ENCODE results near the gene C1S. TPM values are rescaled to one million over a fixed set of nuclear protein-coding genes. Genes with fewer than 3 reads are reported as not detected.
A peak's percentile ranks its signal among the peaks of the same experiment; 100 is the strongest.

Gene C1S
- total and polyA plus RNA-seq, 2 experiments from 2014 or later: 195 to 200 TPM

DNA sequence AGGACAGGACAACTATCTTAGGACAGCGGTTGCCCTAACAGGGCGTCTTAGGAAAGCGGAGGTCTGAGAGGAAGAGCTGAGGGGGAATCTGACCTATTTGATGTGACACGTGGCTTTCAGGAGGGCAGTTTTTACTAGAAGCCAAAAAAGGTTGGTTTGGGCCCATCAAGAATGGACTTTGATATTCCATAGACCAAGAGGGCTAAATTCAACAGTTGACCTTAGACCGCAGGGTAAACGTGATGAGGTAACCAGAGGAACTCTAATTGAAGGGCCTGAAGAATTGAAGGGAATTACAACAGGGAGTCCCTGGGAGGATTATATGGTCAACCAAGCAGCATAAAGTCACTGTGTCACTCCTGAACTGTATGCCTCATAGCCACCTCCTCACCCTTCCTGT lies 11.5 kb downstream of the C1S start:
- 81 to 83% methylated on average over 6 of the region's 6 CpGs for WGBS, 2 experiments (ENCODE audit: low coverage in 1 of 2, low lambda C conversion rate in 2 of 2, missing lambda C conversion rate in 2 of 2)

DNA sequence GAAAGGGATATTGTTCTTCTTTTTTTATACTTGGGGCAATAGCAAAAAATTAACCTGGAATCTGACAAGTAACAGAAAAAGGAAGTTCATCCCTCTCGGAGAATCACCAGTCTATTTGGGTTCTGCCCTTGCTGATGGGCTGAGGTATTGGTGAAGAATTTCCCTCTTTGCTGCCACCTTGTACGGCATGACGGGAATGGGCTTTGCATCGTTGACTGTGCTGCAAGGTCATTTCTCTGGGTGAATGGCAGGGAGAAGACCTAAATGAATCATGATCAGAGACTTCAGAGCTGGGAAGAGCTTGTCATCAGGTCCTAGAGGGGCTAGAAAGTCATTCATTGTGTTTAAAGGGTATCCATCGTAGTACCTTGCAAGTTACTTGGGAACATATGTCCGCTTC lies 12.0 kb downstream of the C1S start:
- in situ Hi-C loops (cut with MboI): no loop called here
- Histone ChIP-seq H3K9me3 (ENCODE audit: low read depth) (no peaks in the 10 kb centered on the region), H3K27ac (no peak overlapping the region), H3K4me3 (no peak overlapping the region), H3K79me2 (ENCODE audit: insufficient read depth) (no peaks in the 10 kb centered on the region), H3K9me2 (ENCODE audit: insufficient read depth) (no peaks in the 10 kb centered on the region), H3K4me2 (ENCODE audit: unreplicated experiment) (no peak overlapping the region), H3K36me3 (ENCODE audit: low read depth) (no peaks in the 10 kb centered on the region; the same call in 1 of the 2 replicates), H4K20me1 (ENCODE audit: insufficient read depth) (no peaks in the 10 kb centered on the region), H3K27me3 (replicated peaks; ENCODE audit: insufficient read depth) (no peaks in the 10 kb centered on the region), H3K9ac (no peak overlapping the region), H2AFZ (no peak overlapping the region), H3K4me1 (ENCODE audit: insufficient read depth) (peaks cover 13% of the 10 kb centered on the region), H3F3A (ENCODE audit: insufficient read depth) (peaks cover 17% of the 10 kb centered on the region; the same call in 1 of the 2 replicates)
- DNase-seq: no peak
- TF ChIP-seq EZH2 (IDR thresholded peaks at IDR 0.05; ENCODE audit: insufficient read depth, poor library complexity, severe bottlenecking): no peak
- no peak for TF ChIP-seq EZH2phosphoT487 (IDR thresholded peaks at IDR 0.05; ENCODE audit: insufficient read depth, low read depth)
- 82 to 86% methylated on average over 6 of the region's 6 CpGs for WGBS, 2 experiments (ENCODE audit: low coverage in 1 of 2, low lambda C conversion rate in 2 of 2, missing lambda C conversion rate in 2 of 2)

More for the DNA sequence above, 11.5 kb downstream of the C1S start:
- no peak overlapping the region for H3K9ac ChIP-seq
- H4K20me1 ChIP-seq (ENCODE audit: insufficient read depth): no peaks in the 10 kb centered on the region
- H3K27ac ChIP-seq: no peak overlapping the region
- H3K9me2 ChIP-seq (ENCODE audit: insufficient read depth): no peaks in the 10 kb centered on the region
- no peak for DNase-seq
- peaks cover 16% of the 10 kb centered on the region; the same call in 1 of the 2 replicates for H3F3A ChIP-seq (ENCODE audit: insufficient read depth)
- in situ Hi-C loops (cut with MboI): no loop called here
- H3K79me2 ChIP-seq (ENCODE audit: insufficient read depth): no peaks in the 10 kb centered on the region
- H3K9me3 ChIP-seq (ENCODE audit: low read depth): no peaks in the 10 kb centered on the region
- H3K4me3 ChIP-seq: no peak overlapping the region
- no peak overlapping the region for H3K4me2 ChIP-seq (ENCODE audit: unreplicated experiment)
- no peak for TF ChIP-seq EZH2phosphoT487 (IDR thresholded peaks at IDR 0.05; ENCODE audit: insufficient read depth, low read depth)
- TF ChIP-seq EZH2 (IDR thresholded peaks at IDR 0.05; ENCODE audit: insufficient read depth, poor library complexity, severe bottlenecking): no peak
- H3K4me1 ChIP-seq (ENCODE audit: insufficient read depth): peaks cover 13% of the 10 kb centered on the region
- no peaks in the 10 kb centered on the region; the same call in 1 of the 2 replicates for H3K36me3 ChIP-seq (ENCODE audit: low read depth)
- no peak overlapping the region for H2AFZ ChIP-seq
- no peaks in the 10 kb centered on the region for H3K27me3 ChIP-seq (replicated peaks; ENCODE audit: insufficient read depth)

DNA sequence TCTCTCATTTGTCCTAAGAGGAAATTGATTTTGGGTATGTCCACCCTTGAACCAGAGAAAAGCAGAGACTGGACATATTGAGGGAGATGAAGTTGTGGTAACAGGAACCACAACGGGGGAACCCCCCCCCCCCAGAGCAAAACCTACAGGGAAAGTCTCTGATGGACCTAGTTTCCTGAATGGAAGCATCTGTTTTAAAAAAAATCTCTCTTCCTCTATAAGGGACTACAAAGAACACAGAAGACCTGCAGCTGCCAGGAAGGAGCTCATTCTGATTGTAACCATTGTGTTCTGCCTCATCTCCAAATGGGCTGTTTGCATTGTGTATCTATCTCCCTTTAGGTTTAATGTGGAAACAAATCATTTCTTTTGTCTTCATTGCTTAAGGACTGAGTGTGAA lies 13.4 kb downstream of the C1S start:
- no peak overlapping the region for H3K9ac ChIP-seq
- no peak for TF ChIP-seq EZH2phosphoT487 (IDR thresholded peaks at IDR 0.05; ENCODE audit: insufficient read depth, low read depth)
- no peak for TF ChIP-seq EZH2 (IDR thresholded peaks at IDR 0.05; ENCODE audit: insufficient read depth, poor library complexity, severe bottlenecking)
- DNase-seq: no peak
- peaks cover 17% of the 10 kb centered on the region; the same call in 1 of the 2 replicates for H3F3A ChIP-seq (ENCODE audit: insufficient read depth)
- H3K27ac ChIP-seq: no peak overlapping the region
- no peaks in the 10 kb centered on the region for H3K9me3 ChIP-seq (ENCODE audit: low read depth)
- no peaks in the 10 kb centered on the region for H3K27me3 ChIP-seq (replicated peaks; ENCODE audit: insufficient read depth)
- H3K4me2 ChIP-seq (ENCODE audit: unreplicated experiment): no peak overlapping the region
- H3K79me2 ChIP-seq (ENCODE audit: insufficient read depth): no peaks in the 10 kb centered on the region
- in situ Hi-C loops (cut with MboI): no loop called here
- H3K36me3 ChIP-seq (ENCODE audit: low read depth): no peaks in the 10 kb centered on the region
- WGBS, 2 experiments (ENCODE audit: low coverage in 1 of 2, low lambda C conversion rate in 2 of 2, missing lambda C conversion rate in 2 of 2): 0 to 14% methylated on average over 1 of the region's 1 CpG
- no peaks in the 10 kb centered on the region for H3K9me2 ChIP-seq (ENCODE audit: insufficient read depth)
- H4K20me1 ChIP-seq (ENCODE audit: insufficient read depth): no peaks in the 10 kb centered on the region
- no peak overlapping the region for H3K4me3 ChIP-seq
- H2AFZ ChIP-seq: no peak overlapping the region
- H3K4me1 ChIP-seq (ENCODE audit: insufficient read depth): peaks cover 20% of the 10 kb centered on the region

DNA sequence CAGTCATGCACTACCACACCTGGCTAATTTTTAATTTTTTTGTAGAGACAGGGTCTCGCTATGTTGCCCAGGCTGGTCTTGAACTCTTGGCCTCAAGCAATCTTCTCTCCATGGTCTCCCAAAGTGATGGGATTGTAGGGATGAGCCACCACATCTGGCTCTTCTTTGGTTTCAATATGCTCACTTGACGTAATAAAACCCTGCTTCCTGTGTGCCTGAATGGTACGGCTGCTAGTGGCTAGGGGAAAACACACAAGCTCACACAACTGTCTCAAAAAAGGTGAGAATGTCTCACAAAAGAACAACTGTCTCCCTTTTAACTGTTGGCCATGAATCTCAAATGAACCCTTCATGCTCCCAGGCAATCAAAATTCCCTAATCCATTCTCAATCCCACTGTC lies 15.0 kb downstream of the C1S start:
- Histone ChIP-seq H3K27ac (no peak overlapping the region; the same call in 1 of the 2 replicates), H4K20me1 (ENCODE audit: insufficient read depth) (no peaks in the 10 kb centered on the region), H3K79me2 (ENCODE audit: insufficient read depth) (no peaks in the 10 kb centered on the region), H3F3A (ENCODE audit: insufficient read depth) (peaks cover 29% of the 10 kb centered on the region), H3K9ac (no peak overlapping the region), H3K4me3 (no peak overlapping the region), H3K27me3 (replicated peaks; ENCODE audit: insufficient read depth) (no peaks in the 10 kb centered on the region), H3K4me2 (ENCODE audit: unreplicated experiment) (peak overlapping the region; percentile 8), H3K9me3 (ENCODE audit: low read depth) (no peaks in the 10 kb centered on the region), H3K36me3 (ENCODE audit: low read depth) (no peaks in the 10 kb centered on the region), H3K4me1 (ENCODE audit: insufficient read depth) (peaks cover 30% of the 10 kb centered on the region), H2AFZ (no peak overlapping the region), H3K9me2 (ENCODE audit: insufficient read depth) (no peaks in the 10 kb centered on the region)
- DNase-seq: no peak
- in situ Hi-C loops (cut with MboI): no loop called here
- TF ChIP-seq EZH2phosphoT487 (IDR thresholded peaks at IDR 0.05; ENCODE audit: insufficient read depth, low read depth): no peak
- TF ChIP-seq EZH2 (IDR thresholded peaks at IDR 0.05; ENCODE audit: insufficient read depth, poor library complexity, severe bottlenecking): no peak
- 97% methylated on average over 3 of the region's 3 CpGs for WGBS, 2 experiments (ENCODE audit: low coverage in 1 of 2, low lambda C conversion rate in 2 of 2, missing lambda C conversion rate in 2 of 2)

DNA sequence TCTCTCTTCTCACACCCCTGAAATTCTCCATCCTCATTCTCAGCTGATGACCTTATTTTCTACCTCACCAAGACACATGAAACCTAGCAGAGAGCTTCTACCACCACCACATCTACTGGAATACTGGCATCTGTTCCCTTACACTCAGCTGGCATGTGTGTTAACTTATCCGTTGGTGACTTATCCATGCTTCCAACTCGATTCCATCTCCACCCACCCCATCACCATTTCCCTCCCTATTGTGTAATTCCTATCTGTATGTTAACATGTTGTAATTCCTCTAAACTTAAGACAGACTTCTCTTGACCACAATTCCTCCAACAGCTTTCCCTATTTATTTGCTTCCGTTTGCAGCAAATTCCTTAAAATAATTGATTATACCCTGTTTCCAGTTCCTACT lies 15.4 kb downstream of the C1S start:
- TF ChIP-seq EZH2phosphoT487 (IDR thresholded peaks at IDR 0.05; ENCODE audit: insufficient read depth, low read depth) (no peak), EZH2 (IDR thresholded peaks at IDR 0.05; ENCODE audit: insufficient read depth, poor library complexity, severe bottlenecking) (no peak)
- H2AFZ ChIP-seq: no peak overlapping the region
- peaks cover 33% of the 10 kb centered on the region for H3F3A ChIP-seq (ENCODE audit: insufficient read depth)
- no peaks in the 10 kb centered on the region for H3K9me2 ChIP-seq (ENCODE audit: insufficient read depth)
- no peak overlapping the region for H3K9ac ChIP-seq
- no peaks in the 10 kb centered on the region for H3K27me3 ChIP-seq (replicated peaks; ENCODE audit: insufficient read depth)
- H3K9me3 ChIP-seq (ENCODE audit: low read depth): no peaks in the 10 kb centered on the region
- no peak overlapping the region for H3K4me3 ChIP-seq
- H3K4me1 ChIP-seq (ENCODE audit: insufficient read depth): peaks cover 30% of the 10 kb centered on the region
- H3K4me2 ChIP-seq (ENCODE audit: unreplicated experiment): peak overlapping the region; percentile 8
- in situ Hi-C loops (cut with MboI): no loop called here
- H4K20me1 ChIP-seq (ENCODE audit: insufficient read depth): no peaks in the 10 kb centered on the region
- H3K36me3 ChIP-seq (ENCODE audit: low read depth): no peaks in the 10 kb centered on the region
- peak overlapping the region; percentile 11; the same call in 1 of the 2 replicates for H3K27ac ChIP-seq
- 5 to 14% methylated on average over 3 of the region's 3 CpGs for WGBS, 2 experiments (ENCODE audit: low coverage in 1 of 2, low lambda C conversion rate in 2 of 2, missing lambda C conversion rate in 2 of 2)
- no peaks in the 10 kb centered on the region for H3K79me2 ChIP-seq (ENCODE audit: insufficient read depth)
- peak; percentile 86 for DNase-seq
